ENCODE data around the gene SLMAP. TPM values are rescaled to one million over a fixed set of nuclear protein-coding genes. Genes with fewer than 3 reads are reported as not detected.
A peak's percentile ranks its signal among the peaks of the same experiment; 100 is the strongest.

Gene SLMAP
- total and polyA plus RNA-seq, 2 experiments from 2014 or later, result 32.1 to 73.0 TPM

DNA sequence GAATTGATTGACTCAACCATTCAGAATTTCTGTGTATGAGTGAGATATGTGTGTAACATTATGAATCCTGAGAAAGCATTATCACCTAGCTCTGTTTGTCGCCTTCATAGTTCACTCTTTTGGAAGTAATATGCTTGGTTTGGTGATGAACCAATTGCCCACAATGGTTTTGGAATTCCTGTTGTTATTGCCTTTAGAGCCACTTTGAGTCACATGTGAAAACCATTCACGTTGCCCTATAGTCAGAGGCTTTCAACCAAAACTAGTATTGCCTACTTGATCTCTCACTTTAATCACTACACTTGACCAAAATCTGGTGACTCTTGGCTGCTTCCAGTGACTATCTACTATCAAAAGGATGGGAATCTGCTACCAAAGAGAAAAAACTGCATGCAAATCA is 173.9 kb downstream of the SLMAP start:
- Histone ChIP-seq H3K4me3 (no peak overlapping the region), H3K36me3 (ENCODE audit: insufficient read depth) (peaks cover 5% of the 10 kb centered on the region), H3K4me1 (ENCODE audit: insufficient read depth) (peaks cover 5% of the 10 kb centered on the region), H3K9me2 (ENCODE audit: insufficient read depth) (no peaks in the 10 kb centered on the region; the same call in 1 of the 2 replicates), H3F3A (replicated peaks; ENCODE audit: low read depth) (no peaks in the 10 kb centered on the region; the same call in 1 of the 2 replicates), H4K20me1 (replicated peaks; ENCODE audit: insufficient read depth) (peaks cover 5% of the 10 kb centered on the region; the same call in 1 of the 2 replicates), H3K27ac (ENCODE audit: low read depth) (no peak overlapping the region), H3K79me2 (replicated peaks; ENCODE audit: insufficient read depth) (no peaks in the 10 kb centered on the region), H2AFZ (no peak overlapping the region), H3K27me3 (ENCODE audit: insufficient read depth) (no peaks in the 10 kb centered on the region), H3K4me2 (no peak overlapping the region)
- ATAC-seq (no peak), DNase-seq (ENCODE audit: low spot score) (no peak)
- Mint-ChIP-seq H3K9me3 (no peaks in the 10 kb centered on the region), H3K4me3 (no peak overlapping the region), H3K27me3 (ENCODE audit: insufficient read depth, low read depth, poor library complexity) (peaks cover 2% of the 10 kb centered on the region), H3K4me1 (peaks cover 5% of the 10 kb centered on the region; the same call in 2 of the 3 replicates), H3K36me3 (ENCODE audit: low read depth) (peaks cover 8% of the 10 kb centered on the region), H3K27ac (no peak overlapping the region)
- TF ChIP-seq, protein P1, sequence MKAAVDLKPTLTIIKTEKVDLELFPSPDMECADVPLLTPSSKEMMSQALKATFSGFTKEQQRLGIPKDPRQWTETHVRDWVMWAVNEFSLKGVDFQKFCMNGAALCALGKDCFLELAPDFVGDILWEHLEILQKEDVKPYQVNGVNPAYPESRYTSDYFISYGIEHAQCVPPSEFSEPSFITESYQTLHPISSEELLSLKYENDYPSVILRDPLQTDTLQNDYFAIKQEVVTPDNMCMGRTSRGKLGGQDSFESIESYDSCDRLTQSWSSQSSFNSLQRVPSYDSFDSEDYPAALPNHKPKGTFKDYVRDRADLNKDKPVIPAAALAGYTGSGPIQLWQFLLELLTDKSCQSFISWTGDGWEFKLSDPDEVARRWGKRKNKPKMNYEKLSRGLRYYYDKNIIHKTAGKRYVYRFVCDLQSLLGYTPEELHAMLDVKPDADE (IDR thresholded peaks at IDR 0.05), result no peak
- TF ChIP-seq EZH2phosphoT487 (IDR thresholded peaks at IDR 0.05; ENCODE audit: unreplicated experiment), result no peak
- TF ChIP-seq CREB1 (CRISPR knock-in tag; IDR thresholded peaks at IDR 0.05; ENCODE audit: low read depth), result no peak

DNA sequence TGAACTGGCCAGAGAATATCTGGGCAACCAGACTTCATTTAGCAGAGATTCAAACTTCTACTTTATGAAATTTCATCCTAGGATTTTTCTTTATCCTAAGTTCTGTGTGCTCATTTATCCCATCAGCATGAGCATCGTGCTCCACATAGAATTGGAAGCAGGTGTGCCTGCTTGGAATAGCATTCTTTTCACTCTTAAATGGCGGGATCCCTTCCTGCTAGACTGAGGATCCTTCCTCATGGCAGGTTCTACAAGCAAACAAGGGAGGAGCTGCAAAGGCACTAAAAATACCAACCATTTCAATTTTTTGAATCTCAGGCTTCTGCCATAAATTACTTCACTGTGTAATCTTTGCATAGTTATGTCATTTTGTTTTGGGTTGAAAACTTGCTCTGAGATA is 177.5 kb downstream of the SLMAP start:
- no peak overlapping the region for H2AFZ ChIP-seq
- H3K36me3 ChIP-seq (ENCODE audit: insufficient read depth), result no peaks in the 10 kb centered on the region
- Mint-ChIP-seq H3K36me3 (ENCODE audit: low read depth) (peaks cover 8% of the 10 kb centered on the region; the same call in 2 of the 3 replicates), H3K4me3 (no peak overlapping the region), H3K9me3 (no peaks in the 10 kb centered on the region), H3K27me3 (ENCODE audit: insufficient read depth, low read depth, poor library complexity) (peaks cover 2% of the 10 kb centered on the region), H3K4me1 (peaks cover 5% of the 10 kb centered on the region; the same call in 2 of the 3 replicates), H3K27ac (no peak overlapping the region)
- no peaks in the 10 kb centered on the region for H3K27me3 ChIP-seq (ENCODE audit: insufficient read depth)
- DNase-seq (ENCODE audit: low spot score), result peak; percentile 39
- H3K27ac ChIP-seq (ENCODE audit: low read depth), result no peak overlapping the region; the same call in 1 of the 2 replicates
- H3K79me2 ChIP-seq (replicated peaks; ENCODE audit: insufficient read depth), result no peaks in the 10 kb centered on the region
- no peak overlapping the region for H3K4me3 ChIP-seq
- no peaks in the 10 kb centered on the region for H4K20me1 ChIP-seq (replicated peaks; ENCODE audit: insufficient read depth)
- peak; percentile 56; the same call in 2 of the 3 replicates for ATAC-seq
- no peaks in the 10 kb centered on the region; the same call in 1 of the 2 replicates for H3F3A ChIP-seq (replicated peaks; ENCODE audit: low read depth)
- no peak overlapping the region for H3K4me2 ChIP-seq
- peaks cover 5% of the 10 kb centered on the region for H3K4me1 ChIP-seq (ENCODE audit: insufficient read depth)
- no peaks in the 10 kb centered on the region; the same call in 1 of the 2 replicates for H3K9me2 ChIP-seq (ENCODE audit: insufficient read depth)
- TF ChIP-seq, protein P2, sequence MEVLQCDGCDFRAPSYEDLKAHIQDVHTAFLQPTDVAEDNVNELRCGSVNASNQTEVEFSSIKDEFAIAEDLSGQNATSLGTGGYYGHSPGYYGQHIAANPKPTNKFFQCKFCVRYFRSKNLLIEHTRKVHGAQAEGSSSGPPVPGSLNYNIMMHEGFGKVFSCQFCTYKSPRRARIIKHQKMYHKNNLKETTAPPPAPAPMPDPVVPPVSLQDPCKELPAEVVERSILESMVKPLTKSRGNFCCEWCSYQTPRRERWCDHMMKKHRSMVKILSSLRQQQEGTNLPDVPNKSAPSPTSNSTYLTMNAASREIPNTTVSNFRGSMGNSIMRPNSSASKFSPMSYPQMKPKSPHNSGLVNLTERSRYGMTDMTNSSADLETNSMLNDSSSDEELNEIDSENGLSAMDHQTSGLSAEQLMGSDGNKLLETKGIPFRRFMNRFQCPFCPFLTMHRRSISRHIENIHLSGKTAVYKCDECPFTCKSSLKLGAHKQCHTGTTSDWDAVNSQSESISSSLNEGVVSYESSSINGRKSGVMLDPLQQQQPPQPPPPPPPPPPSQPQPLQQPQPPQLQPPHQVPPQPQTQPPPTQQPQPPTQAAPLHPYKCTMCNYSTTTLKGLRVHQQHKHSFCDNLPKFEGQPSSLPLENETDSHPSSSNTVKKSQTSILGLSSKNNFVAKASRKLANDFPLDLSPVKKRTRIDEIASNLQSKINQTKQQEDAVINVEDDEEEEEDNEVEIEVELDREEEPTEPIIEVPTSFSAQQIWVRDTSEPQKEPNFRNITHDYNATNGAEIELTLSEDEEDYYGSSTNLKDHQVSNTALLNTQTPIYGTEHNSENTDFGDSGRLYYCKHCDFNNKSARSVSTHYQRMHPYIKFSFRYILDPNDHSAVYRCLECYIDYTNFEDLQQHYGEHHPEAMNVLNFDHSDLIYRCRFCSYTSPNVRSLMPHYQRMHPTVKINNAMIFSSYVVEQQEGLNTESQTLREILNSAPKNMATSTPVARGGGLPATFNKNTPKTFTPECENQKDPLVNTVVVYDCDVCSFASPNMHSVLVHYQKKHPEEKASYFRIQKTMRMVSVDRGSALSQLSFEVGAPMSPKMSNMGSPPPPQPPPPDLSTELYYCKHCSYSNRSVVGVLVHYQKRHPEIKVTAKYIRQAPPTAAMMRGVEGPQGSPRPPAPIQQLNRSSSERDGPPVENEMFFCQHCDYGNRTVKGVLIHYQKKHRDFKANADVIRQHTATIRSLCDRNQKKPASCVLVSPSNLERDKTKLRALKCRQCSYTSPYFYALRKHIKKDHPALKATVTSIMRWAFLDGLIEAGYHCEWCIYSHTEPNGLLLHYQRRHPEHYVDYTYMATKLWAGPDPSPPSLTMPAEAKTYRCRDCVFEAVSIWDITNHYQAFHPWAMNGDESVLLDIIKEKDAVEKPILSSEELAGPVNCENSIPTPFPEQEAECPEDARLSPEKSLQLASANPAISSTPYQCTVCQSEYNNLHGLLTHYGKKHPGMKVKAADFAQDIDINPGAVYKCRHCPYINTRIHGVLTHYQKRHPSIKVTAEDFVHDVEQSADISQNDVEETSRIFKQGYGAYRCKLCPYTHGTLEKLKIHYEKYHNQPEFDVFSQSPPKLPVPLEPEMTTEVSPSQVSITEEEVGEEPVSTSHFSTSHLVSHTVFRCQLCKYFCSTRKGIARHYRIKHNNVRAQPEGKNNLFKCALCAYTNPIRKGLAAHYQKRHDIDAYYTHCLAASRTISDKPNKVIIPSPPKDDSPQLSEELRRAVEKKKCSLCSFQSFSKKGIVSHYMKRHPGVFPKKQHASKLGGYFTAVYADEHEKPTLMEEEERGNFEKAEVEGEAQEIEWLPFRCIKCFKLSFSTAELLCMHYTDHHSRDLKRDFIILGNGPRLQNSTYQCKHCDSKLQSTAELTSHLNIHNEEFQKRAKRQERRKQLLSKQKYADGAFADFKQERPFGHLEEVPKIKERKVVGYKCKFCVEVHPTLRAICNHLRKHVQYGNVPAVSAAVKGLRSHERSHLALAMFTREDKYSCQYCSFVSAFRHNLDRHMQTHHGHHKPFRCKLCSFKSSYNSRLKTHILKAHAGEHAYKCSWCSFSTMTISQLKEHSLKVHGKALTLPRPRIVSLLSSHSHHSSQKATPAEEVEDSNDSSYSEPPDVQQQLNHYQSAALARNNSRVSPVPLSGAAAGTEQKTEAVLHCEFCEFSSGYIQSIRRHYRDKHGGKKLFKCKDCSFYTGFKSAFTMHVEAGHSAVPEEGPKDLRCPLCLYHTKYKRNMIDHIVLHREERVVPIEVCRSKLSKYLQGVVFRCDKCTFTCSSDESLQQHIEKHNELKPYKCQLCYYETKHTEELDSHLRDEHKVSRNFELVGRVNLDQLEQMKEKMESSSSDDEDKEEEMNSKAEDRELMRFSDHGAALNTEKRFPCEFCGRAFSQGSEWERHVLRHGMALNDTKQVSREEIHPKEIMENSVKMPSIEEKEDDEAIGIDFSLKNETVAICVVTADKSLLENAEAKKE (CRISPR knock-in tag; IDR thresholded peaks at IDR 0.05), result no peak
- TF ChIP-seq POLR2AphosphoS5 (IDR thresholded peaks at IDR 0.05; ENCODE audit: low read depth), result no peak
- TF ChIP-seq, protein P3, sequence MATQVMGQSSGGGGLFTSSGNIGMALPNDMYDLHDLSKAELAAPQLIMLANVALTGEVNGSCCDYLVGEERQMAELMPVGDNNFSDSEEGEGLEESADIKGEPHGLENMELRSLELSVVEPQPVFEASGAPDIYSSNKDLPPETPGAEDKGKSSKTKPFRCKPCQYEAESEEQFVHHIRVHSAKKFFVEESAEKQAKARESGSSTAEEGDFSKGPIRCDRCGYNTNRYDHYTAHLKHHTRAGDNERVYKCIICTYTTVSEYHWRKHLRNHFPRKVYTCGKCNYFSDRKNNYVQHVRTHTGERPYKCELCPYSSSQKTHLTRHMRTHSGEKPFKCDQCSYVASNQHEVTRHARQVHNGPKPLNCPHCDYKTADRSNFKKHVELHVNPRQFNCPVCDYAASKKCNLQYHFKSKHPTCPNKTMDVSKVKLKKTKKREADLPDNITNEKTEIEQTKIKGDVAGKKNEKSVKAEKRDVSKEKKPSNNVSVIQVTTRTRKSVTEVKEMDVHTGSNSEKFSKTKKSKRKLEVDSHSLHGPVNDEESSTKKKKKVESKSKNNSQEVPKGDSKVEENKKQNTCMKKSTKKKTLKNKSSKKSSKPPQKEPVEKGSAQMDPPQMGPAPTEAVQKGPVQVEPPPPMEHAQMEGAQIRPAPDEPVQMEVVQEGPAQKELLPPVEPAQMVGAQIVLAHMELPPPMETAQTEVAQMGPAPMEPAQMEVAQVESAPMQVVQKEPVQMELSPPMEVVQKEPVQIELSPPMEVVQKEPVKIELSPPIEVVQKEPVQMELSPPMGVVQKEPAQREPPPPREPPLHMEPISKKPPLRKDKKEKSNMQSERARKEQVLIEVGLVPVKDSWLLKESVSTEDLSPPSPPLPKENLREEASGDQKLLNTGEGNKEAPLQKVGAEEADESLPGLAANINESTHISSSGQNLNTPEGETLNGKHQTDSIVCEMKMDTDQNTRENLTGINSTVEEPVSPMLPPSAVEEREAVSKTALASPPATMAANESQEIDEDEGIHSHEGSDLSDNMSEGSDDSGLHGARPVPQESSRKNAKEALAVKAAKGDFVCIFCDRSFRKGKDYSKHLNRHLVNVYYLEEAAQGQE (IDR thresholded peaks at IDR 0.05; ENCODE audit: unreplicated experiment), result no peak
- TF ChIP-seq EZH2 (IDR thresholded peaks at IDR 0.05; ENCODE audit: low read depth, unreplicated experiment), result no peak
- TF ChIP-seq STAT1 (IDR thresholded peaks at IDR 0.05; ENCODE audit: unreplicated experiment), result no peak
- no peak for TF ChIP-seq NANOG (IDR thresholded peaks at IDR 0.05; ENCODE audit: borderline replicate concordance)
- TF ChIP-seq EZH2phosphoT487 (IDR thresholded peaks at IDR 0.05; ENCODE audit: unreplicated experiment), result no peak
- TF ChIP-seq, protein P1 (IDR thresholded peaks at IDR 0.05), result no peak
